DOHH2 (cell line): Measurements from ENCODE around the gene HRC.

Experiments used
- H3F3A ChIP-seq: fragments of 200-600 bp; sonication (generic), shearing (Covaris generic); 2 replicates; pipeline ENCODE4 v1.6.0; 2016; ENCODE audit warnings: antibody characterized with exemption, mild to moderate bottlenecking; ENCODE audit not compliant: control insufficient read depth, insufficient read depth
- H3K27ac ChIP-seq: fragments of 200-600 bp; sonication (generic); 2 replicates; pipeline ENCODE4 v1.5.1; 2014; ENCODE audit warnings: low read depth, mild to moderate bottlenecking, low read length, moderate library complexity
- H3K27me3 ChIP-seq: fragments of 200-600 bp; sonication (generic); 2 replicates; pipeline ENCODE4 v1.6.1; 2014; ENCODE audit warnings: mild to moderate bottlenecking, low read length, mixed read lengths; ENCODE audit not compliant: control insufficient read depth
- H3K36me3 ChIP-seq: fragments of 200-600 bp; sonication (generic); 2 replicates; pipeline ENCODE4 v1.6.1; 2014; ENCODE audit warnings: mild to moderate bottlenecking, low read length, moderate library complexity, mixed read lengths; ENCODE audit not compliant: control insufficient read depth
- H3K4me1 ChIP-seq: fragments of 200-600 bp; sonication (generic); 2 replicates; pipeline ENCODE4 v1.6.1; 2014; ENCODE audit warnings: mild to moderate bottlenecking, low read length, mixed read lengths; ENCODE audit not compliant: control insufficient read depth
- H3K4me2 ChIP-seq: fragments of 200-600 bp; sonication (generic); 2 replicates; pipeline ENCODE4 v1.6.0; 2014; ENCODE audit warnings: mild to moderate bottlenecking, low read length, moderate library complexity
- H3K4me3 ChIP-seq: fragments of 200-600 bp; sonication (generic); 2 replicates; pipeline ENCODE4 v1.5.1; 2014; ENCODE audit warnings: mild to moderate bottlenecking, low read length, mixed read lengths
- H3K79me2 ChIP-seq: fragments of 200-600 bp; sonication (generic); 2 replicates; pipeline ENCODE4 v1.6.1; 2014; ENCODE audit warnings: mild to moderate bottlenecking, low read length, mixed read lengths; ENCODE audit not compliant: control insufficient read depth
- H3K9me2 ChIP-seq: fragments of 200-600 bp; sonication (generic); replicated peaks from 2 replicates; pipeline ENCODE4 v1.6.1; 2014; ENCODE audit warnings: mild to moderate bottlenecking, low read length, mixed read lengths; ENCODE audit not compliant: control insufficient read depth
- H3K9me3 ChIP-seq: fragments of 200-600 bp; sonication (generic); 2 replicates; pipeline ENCODE4 v1.6.1; 2014; ENCODE audit warnings: antibody characterized with exemption, low read length, mixed read lengths; ENCODE audit not compliant: control insufficient read depth, insufficient read depth
- H4K20me1 ChIP-seq: fragments of 200-600 bp; sonication (generic); 2 replicates; pipeline ENCODE4 v1.6.0; 2014; ENCODE audit warnings: low read depth, mild to moderate bottlenecking, antibody characterized with exemption, low read length, moderate library complexity; ENCODE audit not compliant: control insufficient read depth, insufficient read depth
- CTCF ChIP-seq: fragments of 200-600 bp; sonication (generic); IDR thresholded peaks from one replicate; pipeline ENCODE4 v1.5.1; 2014; ENCODE audit warnings: antibody characterized with exemption, mild to moderate bottlenecking, low read depth, low read length; ENCODE audit not compliant: poor library complexity, severe bottlenecking
- EZH2phosphoT487 ChIP-seq: fragments of 200-600 bp; sonication (generic); IDR thresholded peaks from 2 replicates; pipeline ENCODE4 v1.6.1; 2017; ENCODE audit warnings: borderline replicate concordance, mild to moderate bottlenecking, antibody characterized with exemption, low read length, moderate library complexity, mixed read lengths

Gene HRC

GRCh38 chr19:49110567-49110966, 44.6 kb downstream of the HRC start:
- Histone ChIP-seq H3F3A (peaks cover 33% of the 10 kb centered on the region), H3K79me2 (no peaks in the 10 kb centered on the region), H3K36me3 (peaks cover 41% of the 10 kb centered on the region), H3K9me2 (no peaks in the 10 kb centered on the region), H3K4me2 (no peak overlapping the region), H3K4me1 (peaks cover 11% of the 10 kb centered on the region), H3K4me3 (no peak overlapping the region), H3K27me3 (no peaks in the 10 kb centered on the region), H3K27ac (no peak overlapping the region), H3K9me3 (no peaks in the 10 kb centered on the region), H4K20me1 (peaks cover 15% of the 10 kb centered on the region)
- no peak for TF ChIP-seq EZH2phosphoT487
- no peak for TF ChIP-seq CTCF

GRCh38 chr19:49109569-49110233, 45.5 kb downstream of the HRC start:
- H3K79me2 ChIP-seq = no peaks in the 10 kb centered on the region
- no peaks in the 10 kb centered on the region for H3K9me2 ChIP-seq
- H3F3A ChIP-seq = peaks cover 30% of the 10 kb centered on the region
- H3K27me3 ChIP-seq = no peaks in the 10 kb centered on the region
- H4K20me1 ChIP-seq = peaks cover 15% of the 10 kb centered on the region
- H3K4me2 ChIP-seq = no peak overlapping the region
- no peak overlapping the region for H3K27ac ChIP-seq
- no peaks in the 10 kb centered on the region for H3K9me3 ChIP-seq
- H3K4me1 ChIP-seq = peaks cover 6% of the 10 kb centered on the region
- H3K4me3 ChIP-seq = no peak overlapping the region
- H3K36me3 ChIP-seq = peaks cover 50% of the 10 kb centered on the region
- no peak for TF ChIP-seq EZH2phosphoT487
- no peak for TF ChIP-seq CTCF

- no peaks in the 10 kb centered on the region for H3K27me3 ChIP-seq
- H3K36me3 ChIP-seq = peaks cover 56% of the 10 kb centered on the region
- TF ChIP-seq CTCF (no peak), EZH2phosphoT487 (no peak)
- H3K27ac ChIP-seq = no peak overlapping the region
- no peak overlapping the region for H3K4me2 ChIP-seq
- H3F3A ChIP-seq = peaks cover 30% of the 10 kb centered on the region
- H3K9me2 ChIP-seq = no peaks in the 10 kb centered on the region
- H3K9me3 ChIP-seq = no peaks in the 10 kb centered on the region
- H3K79me2 ChIP-seq = no peaks in the 10 kb centered on the region
- H3K4me1 ChIP-seq = peaks cover 5% of the 10 kb centered on the region
- no peak overlapping the region for H3K4me3 ChIP-seq
- peaks cover 15% of the 10 kb centered on the region for H4K20me1 ChIP-seq
These were observed 46.1 kb downstream of the HRC start for GRCh38 chr19:49109051-49109450.
